ENCODE results near the gene LOXL4.
A peak's percentile ranks its signal among the peaks of the same experiment; 100 is the strongest.

LOXL4 gene

GRCh38 chr10:98263088-98263487 is 4.9 kb downstream of the LOXL4 start:
- DNase-seq: no peak

GRCh38 chr10:98262571-98262970 is 5.4 kb downstream of the LOXL4 start:
- peak; percentile 46 for DNase-seq

- no peak for DNase-seq
Observed at GRCh38 chr10:98261436-98262277, 6.3 kb downstream of the LOXL4 start.

- DNase-seq: no peak
Observed at GRCh38 chr10:98260752-98261151, 7.2 kb downstream of the LOXL4 start.

GRCh38 chr10:98260350-98260749 is 7.6 kb downstream of the LOXL4 start:
- DNase-seq: no peak

GRCh38 chr10:98259606-98260315 is 8.2 kb downstream of the LOXL4 start:
- DNase-seq: no peak

GRCh38 chr10:98258683-98259454 is 9.1 kb downstream of the LOXL4 start:
- DNase-seq: no peak

- no peak for DNase-seq
Observed at GRCh38 chr10:98257961-98258360, 10.0 kb downstream of the LOXL4 start.

- DNase-seq: no peak
Observed at GRCh38 chr10:98257198-98257597, 10.8 kb downstream of the LOXL4 start.

- no peak for DNase-seq
Observed at GRCh38 chr10:98256692-98257091, 11.3 kb downstream of the LOXL4 start.

- DNase-seq: no peak
Observed at GRCh38 chr10:98255146-98255877, 12.7 kb downstream of the LOXL4 start.

- DNase-seq: no peak
Observed at GRCh38 chr10:98254234-98254974, 13.6 kb downstream of the LOXL4 start.

GRCh38 chr10:98253499-98253898 is 14.5 kb downstream of the LOXL4 start:
- DNase-seq: no peak

GRCh38 chr10:98252464-98252863 is 15.5 kb downstream of the LOXL4 start:
- no peak for DNase-seq

- no peak for DNase-seq
Observed at GRCh38 chr10:98251399-98251798, 16.6 kb downstream of the LOXL4 start.

- DNase-seq: no peak
Observed at GRCh38 chr10:98249134-98249533, 18.9 kb downstream of the LOXL4 start.

GRCh38 chr10:98248018-98248417 is 20.0 kb downstream of the LOXL4 start:
- no peak for DNase-seq

- no peak for DNase-seq
Observed at GRCh38 chr10:98246911-98247805, 20.8 kb downstream of the LOXL4 start.

- no peak for DNase-seq
Observed at GRCh38 chr10:98244586-98244985, 23.4 kb downstream of the LOXL4 start.

GRCh38 chr10:98244141-98244540 is 23.9 kb downstream of the LOXL4 start:
- DNase-seq: no peak

GRCh38 chr10:98242823-98243222 is 25.2 kb downstream of the LOXL4 start:
- DNase-seq: peak; percentile 55
